HepG2 (cell line): ENCODE results near the gene GNG13. TPM values are rescaled to one million over a fixed set of nuclear protein-coding genes. Genes with fewer than 3 reads are reported as not detected.

ENCODE experiments used
- ATAC-seq: fragments of 200-7000 bp; cut with Tn5 transposase; 3 replicates; pipeline ENCODE4 v1.9.1; 2020; ENCODE audit warnings: mild to moderate bottlenecking, moderate library complexity
- BruUV-seq: library from RNA; stranded (reverse); fragments of 400-500 nt; replicated peaks from 2 replicates; lab custom pipeline; 2021; lab: Mats Ljungman, UMichigan
- CTCF ChIA-PET: fragments of 300-600 bp; formaldehyde crosslinking; extraction: SDS; loops from one replicate; lab custom pipeline; 2021; ENCODE audit warnings: low total read pairs, inconsistent platforms, low intra/inter-chr PET ratio; lab: Yijun Ruan, JAX
- POLR2A ChIA-PET: fragments of 350-600 bp; sonication (Branson Sonifier 250); formaldehyde crosslinking; loops from one replicate; lab custom pipeline; 2020; ENCODE audit warnings: antibody characterized with exemption, inconsistent platforms; lab: Yijun Ruan, JAX
- DNase-seq: peaks from one replicate; pipeline ENCODE4 v3.0.0-alpha.2; 2015; ENCODE audit warnings: low spot score
- FAIRE-seq: peaks from 3 replicates; lab custom pipeline; 2011; peaks lifted over from hg19 to GRCh38; lab: Jason Lieb, UNC
- H2AFZ ChIP-seq: one replicate; pipeline ENCODE4 v1.6.1; 2011; ENCODE audit warnings: low read length, inconsistent platforms
- H3K27ac ChIP-seq: fragments of 300-600 bp; 3 replicates; pipeline ENCODE4 v1.8.0; 2011; ENCODE audit warnings: mixed run types, mild to moderate bottlenecking, mixed read lengths, low read length, inconsistent platforms; ENCODE audit not compliant: insufficient read depth; ENCODE audit errors: extremely low read length
- H3K27me3 ChIP-seq, 2 experiments: fragments of 200-600 bp in 1 of 2; 2 replicates in 1 of 2; 3 replicates in 1 of 2; pipeline versions ENCODE4 v1.6.0 to v1.8.0; 2011; ENCODE audit warnings: low read length in 2 of 2, mild to moderate bottlenecking in 2 of 2, moderate library complexity in 2 of 2, inconsistent platforms in 1 of 2; ENCODE audit not compliant: insufficient read depth in 2 of 2, control insufficient read depth in 1 of 2
- H3K36me3 ChIP-seq, 2 experiments: fragments of 200-600 bp in 1 of 2; replicated peaks in 1 of 2; 2 replicates in 1 of 2; 3 replicates in 1 of 2; pipeline versions ENCODE4 v1.5.1 to v1.8.0; 2011; ENCODE audit warnings: low read length in 2 of 2, inconsistent platforms in 1 of 2; ENCODE audit not compliant: insufficient read depth in 2 of 2, control insufficient read depth in 1 of 2
- H3K4me1 ChIP-seq: 2 replicates; pipeline ENCODE4 v1.5.1; 2012; ENCODE audit warnings: low read length, inconsistent platforms; ENCODE audit not compliant: insufficient read depth
- H3K4me2 ChIP-seq: 2 replicates; pipeline ENCODE4 v1.6.0; 2011; ENCODE audit warnings: low read depth, low read length, inconsistent platforms
- H3K4me3 ChIP-seq, 3 experiments: fragments of 200-600 bp in 1 of 3; sonication (generic), shearing (Covaris generic) in 1 of 3; replicated peaks in 1 of 3; 2 replicates each; pipeline ENCODE4 v1.5.1; 2011 to 2016; ENCODE audit warnings: low read length in 3 of 3, inconsistent platforms in 2 of 3, low read depth in 2 of 3, mild to moderate bottlenecking in 2 of 3, control low read depth in 1 of 3, mixed read lengths in 1 of 3; ENCODE audit not compliant: insufficient read depth in 1 of 3
- H3K79me2 ChIP-seq: one replicate; pipeline ENCODE4 v1.6.1; 2011; ENCODE audit warnings: low read length, inconsistent platforms; ENCODE audit not compliant: insufficient read depth
- H3K9ac ChIP-seq: 2 replicates; pipeline ENCODE4 v1.6.0; 2011; ENCODE audit warnings: mild to moderate bottlenecking, low read depth, low read length, inconsistent platforms; ENCODE audit not compliant: insufficient read depth
- H3K9me3 ChIP-seq: 2 replicates; pipeline ENCODE4 v1.5.1; 2012; ENCODE audit warnings: mild to moderate bottlenecking, low read length
- H4K20me1 ChIP-seq: 2 replicates; pipeline ENCODE4 v1.6.0; 2011; ENCODE audit warnings: inconsistent platforms, mild to moderate bottlenecking, low read length, moderate library complexity; ENCODE audit not compliant: insufficient read depth
- HMGA1 ChIP-seq: sonication (generic); formaldehyde crosslinking; conservative IDR thresholded peaks from 2 replicates; pipeline ENCODE4 v1.4.0; 2020; ENCODE audit warnings: missing genetic modification reagents
- ZFP82 ChIP-seq: sonication (generic); formaldehyde crosslinking; IDR thresholded peaks from 2 replicates; pipeline ENCODE4 v1.5.1; 2020; ENCODE audit warnings: mild to moderate bottlenecking, missing genetic modification reagents, borderline replicate concordance
- ZFP91 ChIP-seq: sonication (generic); formaldehyde crosslinking; IDR thresholded peaks from 2 replicates; pipeline ENCODE4 v1.9.0; 2022; ENCODE audit warnings: missing genetic modification reagents, mild to moderate bottlenecking, borderline replicate concordance
- ZHX1 ChIP-seq: sonication (generic); formaldehyde crosslinking; IDR thresholded peaks from 2 replicates; pipeline ENCODE4 v1.8.1; 2022; ENCODE audit warnings: low read depth, mild to moderate bottlenecking, missing genetic modification reagents
- ZMYM3 ChIP-seq: sonication (generic); formaldehyde crosslinking; IDR thresholded peaks from 2 replicates; pipeline ENCODE4 v1.5.1; 2020; ENCODE audit warnings: mild to moderate bottlenecking, missing genetic modification reagents
- ZNF3 ChIP-seq: IDR thresholded peaks from 2 replicates; pipeline ENCODE4 v1.7.0; 2017; ENCODE audit warnings: inconsistent platforms
- ZNF350 ChIP-seq: sonication (generic); formaldehyde crosslinking; IDR thresholded peaks from 2 replicates; pipeline ENCODE4 v1.4.0; 2020; ENCODE audit warnings: mild to moderate bottlenecking, low read depth, missing genetic modification reagents, borderline replicate concordance
- ZNF891 ChIP-seq: sonication (generic); formaldehyde crosslinking; IDR thresholded peaks from 2 replicates; pipeline ENCODE4 v1.5.0; 2020; ENCODE audit warnings: mild to moderate bottlenecking, missing genetic modification reagents
- WGBS: methylation state at CpG from one replicate; pipeline ENCODE4 v1.1.6; 2017; ENCODE audit warnings: low lambda C conversion rate; 5-methylcytosine and 5-hydroxymethylcytosine counted together
- in situ Hi-C: cut with HindIII; loops from 2 replicates; pipeline ENCODE4 v1.10.0; 2017; ENCODE audit warnings: low pct_unique_long_range_greater_than_20kb; ENCODE audit not compliant: extremely low pct_ligation_motif_present
- intact Hi-C: fragments of 100-400 bp; cut with micrococcal nuclease; formaldehyde crosslinking; loops from one replicate; pipeline ENCODE4 v1.10.0; 2022; ENCODE audit not compliant: unreplicated experiment
- polyA plus RNA-seq, 8 experiments: library from polyadenylated mRNA; depleted of rRNA in 3 of 8; stranded (reverse) in 7 of 8; unstranded in 1 of 8; fragments of >200 nt; fragmentation: Illumina TruSeq in 4 of 8; extraction: Trizol in 4 of 8; gene quantifications; 2 replicates each; pipeline versions ENCODE4 v1.2.1 to v1.2.3, GENCODE V29; 2011 to 2016; ENCODE audit warnings: low read depth in 4 of 8, missing spikeins in 1 of 8, mixed read lengths in 1 of 8; ENCODE audit not compliant: insufficient read depth in 1 of 8
- total RNA-seq, 5 experiments: library from RNA; depleted of rRNA; stranded (reverse); fragments of >200 nt; fragmentation: Illumina TruSeq; extraction: Trizol; gene quantifications; 2 replicates each; pipeline ENCODE4 v1.2.3, GENCODE V29; 2016; ENCODE audit warnings: low read depth in 1 of 5
- TF ChIP-seq, protein P1 (sequence below): sonication (generic); formaldehyde crosslinking; IDR thresholded peaks from 2 replicates; pipeline ENCODE4 v1.4.0; 2020; ENCODE audit warnings: low read depth, missing genetic modification reagents

Gene GNG13
- total and polyA plus RNA-seq, 2 of the 13 experiments (the other 11 are each of a cell fraction or from before 2014, with no cell fraction given): not detected

- TF ChIP-seq ZFP82: no peak
Measured at GRCh38 chr16:813204-813915, 12.8 kb upstream of the GNG13 start (continued).

DNA sequence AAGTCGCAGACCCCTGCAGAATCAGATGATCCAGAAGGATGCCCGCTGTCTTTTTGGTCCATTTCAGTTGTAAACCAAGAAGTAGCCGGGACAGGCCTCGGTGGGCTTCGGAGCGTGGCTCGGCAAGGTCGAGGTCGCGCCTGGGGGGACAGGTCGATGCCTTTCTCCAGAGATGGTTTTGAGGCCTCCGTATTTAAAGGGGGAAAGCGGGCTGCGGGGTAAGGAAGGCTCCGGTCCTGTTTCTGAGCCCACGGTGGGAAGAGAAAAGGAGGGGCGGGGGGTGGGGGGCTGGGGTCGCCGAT is 7.5 kb upstream of the GNG13 start:
- H3K27ac ChIP-seq: no peak overlapping the region
- no peak overlapping the region for H3K4me3 ChIP-seq
- peaks cover 28 to 74% of the 10 kb centered on the region in 2 experiments for H3K27me3 ChIP-seq
- ChIA-PET POLR2A (no interaction called here), CTCF (no interaction called here)
- no peaks in the 10 kb centered on the region for H3K36me3 ChIP-seq
- no peaks in the 10 kb centered on the region for H3K9me3 ChIP-seq
- in situ Hi-C loops: loop anchor here (25.0 kb wide), 1 partner anchor 404 kb away; no protein-coding TSS in a partner anchor
- no peaks in the 10 kb centered on the region for H4K20me1 ChIP-seq
- FAIRE-seq: no peak
- ATAC-seq: no peak
- no TSS peak for BruUV-seq
- no peak overlapping the region for H2AFZ ChIP-seq
- H3K9ac ChIP-seq: no peak overlapping the region
- no peak overlapping the region for H3K4me2 ChIP-seq
- intact Hi-C loops: no loop called here
- no peaks in the 10 kb centered on the region for H3K4me1 ChIP-seq
- no peak for DNase-seq
- no peaks in the 10 kb centered on the region for H3K79me2 ChIP-seq
- no peak for TF ChIP-seq HMGA1
- TF ChIP-seq ZNF350 (CRISPR knock-in tag): no peak
- TF ChIP-seq, protein P1, sequence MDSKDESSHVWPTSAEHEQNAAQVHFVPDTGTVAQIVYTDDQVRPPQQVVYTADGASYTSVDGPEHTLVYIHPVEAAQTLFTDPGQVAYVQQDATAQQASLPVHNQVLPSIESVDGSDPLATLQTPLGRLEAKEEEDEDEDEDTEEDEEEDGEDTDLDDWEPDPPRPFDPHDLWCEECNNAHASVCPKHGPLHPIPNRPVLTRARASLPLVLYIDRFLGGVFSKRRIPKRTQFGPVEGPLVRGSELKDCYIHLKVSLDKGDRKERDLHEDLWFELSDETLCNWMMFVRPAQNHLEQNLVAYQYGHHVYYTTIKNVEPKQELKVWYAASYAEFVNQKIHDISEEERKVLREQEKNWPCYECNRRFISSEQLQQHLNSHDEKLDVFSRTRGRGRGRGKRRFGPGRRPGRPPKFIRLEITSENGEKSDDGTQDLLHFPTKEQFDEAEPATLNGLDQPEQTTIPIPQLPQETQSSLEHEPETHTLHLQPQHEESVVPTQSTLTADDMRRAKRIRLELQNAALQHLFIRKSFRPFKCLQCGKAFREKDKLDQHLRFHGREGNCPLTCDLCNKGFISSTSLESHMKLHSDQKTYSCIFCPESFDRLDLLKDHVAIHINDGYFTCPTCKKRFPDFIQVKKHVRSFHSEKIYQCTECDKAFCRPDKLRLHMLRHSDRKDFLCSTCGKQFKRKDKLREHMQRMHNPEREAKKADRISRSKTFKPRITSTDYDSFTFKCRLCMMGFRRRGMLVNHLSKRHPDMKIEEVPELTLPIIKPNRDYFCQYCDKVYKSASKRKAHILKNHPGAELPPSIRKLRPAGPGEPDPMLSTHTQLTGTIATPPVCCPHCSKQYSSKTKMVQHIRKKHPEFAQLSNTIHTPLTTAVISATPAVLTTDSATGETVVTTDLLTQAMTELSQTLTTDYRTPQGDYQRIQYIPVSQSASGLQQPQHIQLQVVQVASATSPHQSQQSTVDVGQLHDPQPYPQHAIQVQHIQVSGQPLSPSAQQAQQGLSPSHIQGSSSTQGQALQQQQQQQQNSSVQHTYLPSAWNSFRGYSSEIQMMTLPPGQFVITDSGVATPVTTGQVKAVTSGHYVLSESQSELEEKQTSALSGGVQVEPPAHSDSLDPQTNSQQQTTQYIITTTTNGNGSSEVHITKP: no peak
- TF ChIP-seq ZNF891: no peak
- TF ChIP-seq ZMYM3 (CRISPR knock-in tag): no peak
- no peak for TF ChIP-seq ZFP91 (CRISPR knock-in tag)
- TF ChIP-seq ZNF3 (CRISPR knock-in tag): no peak
- no peak for TF ChIP-seq ZHX1 (CRISPR knock-in tag)
- 60% methylated on average over 19 of the region's 19 CpGs for WGBS
